Keratinocyte (primary cell): ENCODE data around the gene NTN1. TPM values are rescaled to one million over a fixed set of nuclear protein-coding genes. Genes with fewer than 3 reads are reported as not detected.

Experiments used
- DNase-seq: peaks from one replicate; pipeline ENCODE4 v3.0.0-alpha.2; 2011; ENCODE audit warnings: low read depth, missing footprints, low spot score
- FAIRE-seq: peaks from 2 replicates; lab custom pipeline; 2011; peaks lifted over from hg19 to GRCh38; lab: Jason Lieb, UNC
- H2AFZ ChIP-seq: 2 replicates; pipeline ENCODE4 v1.6.0; 2012; ENCODE audit warnings: low read length, control low read depth, inconsistent platforms; ENCODE audit not compliant: control insufficient read depth
- H3K27ac ChIP-seq: 2 replicates; pipeline ENCODE4 v1.5.1; 2011; ENCODE audit warnings: low read length; ENCODE audit not compliant: control insufficient read depth, insufficient read depth
- H3K27me3 ChIP-seq: 3 replicates; pipeline ENCODE4 v1.6.0; 2011; ENCODE audit warnings: low read length; ENCODE audit not compliant: control insufficient read depth, insufficient read depth; ENCODE audit errors: extremely low read depth
- H3K36me3 ChIP-seq, 2 experiments: 2 replicates in 1 of 2; 3 replicates in 1 of 2; pipeline ENCODE4 v1.5.1; 2011; ENCODE audit warnings: low read length in 2 of 2, mild to moderate bottlenecking in 1 of 2; ENCODE audit not compliant: control insufficient read depth in 2 of 2, insufficient read depth in 2 of 2; ENCODE audit errors: extremely low read depth in 1 of 2
- H3K4me1 ChIP-seq: 3 replicates; pipeline ENCODE4 v1.5.1; 2011; ENCODE audit warnings: low read length; ENCODE audit not compliant: control insufficient read depth, insufficient read depth; ENCODE audit errors: extremely low read depth
- H3K4me2 ChIP-seq: 3 replicates; pipeline ENCODE4 v1.6.0; 2011; ENCODE audit warnings: low read depth, low read length; ENCODE audit not compliant: control insufficient read depth, insufficient read depth; ENCODE audit errors: extremely low read depth
- H3K4me3 ChIP-seq, 3 experiments: fragments of 200-600 bp in 1 of 3; sonication (generic) in 1 of 3; 2 replicates in 2 of 3; 3 replicates in 1 of 3; pipeline ENCODE4 v1.5.1; 2011 to 2016; ENCODE audit warnings: low read length in 3 of 3, mild to moderate bottlenecking in 3 of 3, control low read depth in 2 of 3, inconsistent platforms in 1 of 3, low read depth in 1 of 3, mixed read lengths in 1 of 3, mixed run types in 1 of 3, moderate library complexity in 1 of 3; ENCODE audit not compliant: control insufficient read depth in 2 of 3, insufficient read depth in 2 of 3; ENCODE audit errors: extremely low read depth in 1 of 3
- H3K79me2 ChIP-seq: 2 replicates; pipeline ENCODE4 v1.6.0; 2012; ENCODE audit warnings: low read length; ENCODE audit not compliant: control insufficient read depth, insufficient read depth
- H3K9ac ChIP-seq: 3 replicates; pipeline ENCODE4 v1.6.0; 2011; ENCODE audit warnings: low read length; ENCODE audit not compliant: control insufficient read depth, insufficient read depth; ENCODE audit errors: extremely low read depth
- H3K9me1 ChIP-seq: 3 replicates; pipeline ENCODE4 v1.6.0; 2011; ENCODE audit warnings: low read length; ENCODE audit not compliant: control insufficient read depth, insufficient read depth; ENCODE audit errors: extremely low read depth
- H3K9me3 ChIP-seq: 2 replicates; pipeline ENCODE4 v1.5.1; 2012; ENCODE audit warnings: low read depth, low read length; ENCODE audit not compliant: control insufficient read depth
- H4K20me1 ChIP-seq: 3 replicates; pipeline ENCODE4 v1.6.0; 2011; ENCODE audit warnings: low read length; ENCODE audit not compliant: control insufficient read depth, insufficient read depth; ENCODE audit errors: extremely low read depth
- EZH2 ChIP-seq: IDR thresholded peaks from one replicate; pipeline ENCODE4 v1.6.1; 2012; ENCODE audit warnings: inconsistent platforms, mild to moderate bottlenecking, low read length, moderate library complexity
- dilution Hi-C: fragments of 300-500 bp; cut with MboI; formaldehyde crosslinking; loops from one replicate; pipeline ENCODE4 v1.7.0; 2020; ENCODE audit warnings: low sequenced_read_pairs; ENCODE audit not compliant: extremely low pct_ligation_motif_present
- polyA plus RNA-seq, 5 experiments: library from polyadenylated mRNA; depleted of rRNA in 3 of 5; stranded (reverse) in 3 of 5; stranded (forward) in 1 of 5; unstranded in 1 of 5; fragments of >200 nt; gene quantifications; 1 replicate in 1 of 5; 2 replicates in 3 of 5; 3 replicates in 1 of 5; pipeline versions ENCODE4 v1.2.1 to v1.2.3, GENCODE V29; 2011 to 2012; ENCODE audit warnings: missing spikeins in 2 of 5, low read depth in 1 of 5, low replicate concordance in 1 of 5
- TF ChIP-seq, protein P1 (sequence below), 3 experiments: IDR thresholded peaks in 1 of 3; conservative IDR thresholded peaks in 1 of 3; optimal IDR thresholded peaks in 1 of 3; 2 replicates in 2 of 3; 3 replicates in 1 of 3; pipeline versions ENCODE3 to v1.5.1; 2011; ENCODE audit warnings: low read length in 3 of 3, mild to moderate bottlenecking in 3 of 3, moderate library complexity in 2 of 3, control low read depth in 1 of 3, inconsistent platforms in 1 of 3; ENCODE audit not compliant: insufficient read depth in 2 of 3; ENCODE audit errors: extremely low read depth in 1 of 3

NTN1 gene
- polyA plus RNA-seq, 1 donor (not counting 4 experiments of a cell fraction or from before 2014, with no cell fraction given), result 0.10 TPM

- dilution Hi-C loops, result no loop called here
- peaks cover 24% of the 10 kb centered on the region for H3K27me3 ChIP-seq
- H3K36me3 ChIP-seq, result no peaks in the 10 kb centered on the region
- no peak overlapping the region for H3K9ac ChIP-seq
- H2AFZ ChIP-seq, result no peak overlapping the region
- H3K4me3 ChIP-seq, result no peak overlapping the region
- no peaks in the 10 kb centered on the region for H3K9me3 ChIP-seq
- no peaks in the 10 kb centered on the region for H3K4me1 ChIP-seq
- TF ChIP-seq, protein P1, sequence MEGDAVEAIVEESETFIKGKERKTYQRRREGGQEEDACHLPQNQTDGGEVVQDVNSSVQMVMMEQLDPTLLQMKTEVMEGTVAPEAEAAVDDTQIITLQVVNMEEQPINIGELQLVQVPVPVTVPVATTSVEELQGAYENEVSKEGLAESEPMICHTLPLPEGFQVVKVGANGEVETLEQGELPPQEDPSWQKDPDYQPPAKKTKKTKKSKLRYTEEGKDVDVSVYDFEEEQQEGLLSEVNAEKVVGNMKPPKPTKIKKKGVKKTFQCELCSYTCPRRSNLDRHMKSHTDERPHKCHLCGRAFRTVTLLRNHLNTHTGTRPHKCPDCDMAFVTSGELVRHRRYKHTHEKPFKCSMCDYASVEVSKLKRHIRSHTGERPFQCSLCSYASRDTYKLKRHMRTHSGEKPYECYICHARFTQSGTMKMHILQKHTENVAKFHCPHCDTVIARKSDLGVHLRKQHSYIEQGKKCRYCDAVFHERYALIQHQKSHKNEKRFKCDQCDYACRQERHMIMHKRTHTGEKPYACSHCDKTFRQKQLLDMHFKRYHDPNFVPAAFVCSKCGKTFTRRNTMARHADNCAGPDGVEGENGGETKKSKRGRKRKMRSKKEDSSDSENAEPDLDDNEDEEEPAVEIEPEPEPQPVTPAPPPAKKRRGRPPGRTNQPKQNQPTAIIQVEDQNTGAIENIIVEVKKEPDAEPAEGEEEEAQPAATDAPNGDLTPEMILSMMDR (optimal IDR thresholded peaks at IDR 0.05 in 1 of 3, IDR thresholded peaks at IDR 0.05 in 1 of 3, conservative IDR thresholded peaks at IDR 0.05 in 1 of 3; ENCODE audit: extremely low read depth in 1 of 3, insufficient read depth in 2 of 3, low read length in 3 of 3), result no peak
- TF ChIP-seq EZH2, result no peak
- FAIRE-seq (no peak), DNase-seq (no peak)
- no peaks in the 10 kb centered on the region for H3K9me1 ChIP-seq
- no peak overlapping the region for H3K4me2 ChIP-seq
- H3K79me2 ChIP-seq, result no peaks in the 10 kb centered on the region
- no peaks in the 10 kb centered on the region for H4K20me1 ChIP-seq
- H3K27ac ChIP-seq, result no peak overlapping the region
Observed at GRCh38 chr17:9028202-9028987, 7.1 kb downstream of the NTN1 start.

DNA sequence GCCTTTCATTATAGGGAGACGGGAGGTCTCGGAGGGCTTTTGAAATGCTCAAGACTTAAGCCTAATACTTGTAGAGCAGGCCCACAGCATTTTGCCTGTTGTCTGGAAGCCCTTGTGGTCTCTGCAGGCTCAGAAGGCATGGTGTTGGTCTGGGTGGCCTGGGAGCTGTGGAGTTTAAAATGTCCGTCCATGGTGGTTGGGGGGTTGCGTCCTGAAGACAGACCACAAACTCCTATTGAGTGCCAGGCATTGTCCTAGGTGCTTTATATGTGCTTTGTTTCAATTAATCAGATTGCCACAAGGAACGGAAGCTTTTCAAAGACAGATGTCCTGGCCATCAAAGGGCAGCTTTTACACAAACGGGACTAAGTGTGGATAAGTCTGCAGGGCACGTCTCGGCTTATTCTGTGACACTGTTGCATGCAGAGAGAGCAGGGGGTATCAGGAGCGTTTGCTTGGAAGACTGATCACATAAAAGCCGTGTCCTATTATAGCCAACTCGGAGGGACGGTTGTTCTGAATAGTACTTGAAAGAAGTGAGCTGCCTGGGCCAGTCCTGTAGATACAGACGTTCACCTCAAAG is 7.8 kb downstream of the NTN1 start:
- H4K20me1 ChIP-seq, result no peaks in the 10 kb centered on the region
- H3K4me2 ChIP-seq, result no peak overlapping the region
- no peaks in the 10 kb centered on the region for H3K4me1 ChIP-seq

More for the DNA sequence above, 7.8 kb downstream of the NTN1 start:
- H3K27me3 ChIP-seq, result peaks cover 18% of the 10 kb centered on the region
- H3K79me2 ChIP-seq, result no peaks in the 10 kb centered on the region
- no peaks in the 10 kb centered on the region for H3K9me1 ChIP-seq
- no peaks in the 10 kb centered on the region for H3K36me3 ChIP-seq
- no peak for FAIRE-seq
- H3K9me3 ChIP-seq, result no peaks in the 10 kb centered on the region
- no peak overlapping the region for H3K27ac ChIP-seq
- no peak for DNase-seq
- no peak overlapping the region for H3K9ac ChIP-seq
- TF ChIP-seq EZH2, result no peak
- TF ChIP-seq, protein P1 (optimal IDR thresholded peaks at IDR 0.05 in 1 of 3, IDR thresholded peaks at IDR 0.05 in 1 of 3, conservative IDR thresholded peaks at IDR 0.05 in 1 of 3; ENCODE audit: extremely low read depth in 1 of 3, insufficient read depth in 2 of 3, low read length in 3 of 3), result no peak
- no peak overlapping the region for H3K4me3 ChIP-seq
- no peak overlapping the region for H2AFZ ChIP-seq
- dilution Hi-C loops, result no loop called here
